ENCODE measurements around the gene FGF12.

The FGF12 gene

GRCh38 chr3:192121923-192122322 is 605.4 kb downstream of the FGF12 start:
- no peak for DNase-seq (ENCODE audit: low read depth in 2 of 2)

- no peak for DNase-seq (ENCODE audit: low read depth in 2 of 2)
Measured at GRCh38 chr3:192108820-192109219, 618.5 kb downstream of the FGF12 start.

- DNase-seq (ENCODE audit: low read depth in 2 of 2): no peak
Measured at GRCh38 chr3:192106543-192106942, 620.8 kb downstream of the FGF12 start.

- no peak for DNase-seq (ENCODE audit: low read depth in 2 of 2)
Measured at GRCh38 chr3:192092388-192093005, 634.8 kb downstream of the FGF12 start.

- DNase-seq (ENCODE audit: low read depth in 2 of 2): no peak
Measured at GRCh38 chr3:192091831-192092230, 635.5 kb downstream of the FGF12 start.

GRCh38 chr3:192090586-192090985 is 636.8 kb downstream of the FGF12 start:
- DNase-seq (ENCODE audit: low read depth in 2 of 2): no peak
